Mammary epithelial cell (primary cell): ENCODE measurements around the gene TEX264.

Experiments used
- CTCF ChIP-seq, 2 donors: IDR thresholded peaks in 1 of 2; conservative IDR thresholded peaks in 1 of 2; 2 replicates each; pipeline ENCODE4 v1.5.1; 2011 to 2012; ENCODE audit warnings: inconsistent platforms in 2 of 2, low read length in 2 of 2, mild to moderate bottlenecking in 2 of 2, control low read depth in 1 of 2, low read depth in 1 of 2; ENCODE audit not compliant: insufficient read depth in 1 of 2; ENCODE audit errors: extremely low read depth in 1 of 2
- EZH2 ChIP-seq: IDR thresholded peaks from 2 replicates; pipeline ENCODE4 v1.6.1; 2012; ENCODE audit warnings: low read length, inconsistent platforms, borderline replicate concordance

GRCh38 chr3:51715231-51715976, 44.4 kb downstream of the TEX264 start:
- TF ChIP-seq CTCF (conservative IDR thresholded peaks at IDR 0.05 in 1 of 2, IDR thresholded peaks at IDR 0.05 in 1 of 2; ENCODE audit: extremely low read depth in 1 of 2, insufficient read depth in 1 of 2, low read depth in 1 of 2, low read length in 2 of 2), result no peak
- no peak for TF ChIP-seq EZH2
